Gastroesophageal sphincter (tissue), 3 donors: Measurements from ENCODE around the gene CYSTM1.

Experiments used
- POLR2A ChIP-seq, 2 donors: fragments of 450-650 bp; IDR thresholded peaks; one replicate each; pipeline ENCODE4 v1.6.1; 2017; ENCODE audit warnings: antibody characterized with exemption in 2 of 2, mild to moderate bottlenecking in 2 of 2, moderate library complexity in 1 of 2
- POLR2AphosphoS5 ChIP-seq: sonication (generic); formaldehyde crosslinking; IDR thresholded peaks from one replicate; pipeline ENCODE4 v1.6.1; 2017; ENCODE audit warnings: antibody characterized with exemption
- TF ChIP-seq, protein P1 (sequence below), 4 experiments: fragments of 200-600 bp in 2 of 4; fragments of 450-650 bp in 2 of 4; sonication (generic) in 1 of 4; IDR thresholded peaks; one replicate each; pipeline ENCODE4 v1.5.1; 2017 to 2019; ENCODE audit warnings: antibody characterized with exemption in 4 of 4, mild to moderate bottlenecking in 2 of 4, moderate library complexity in 2 of 4

DNA sequence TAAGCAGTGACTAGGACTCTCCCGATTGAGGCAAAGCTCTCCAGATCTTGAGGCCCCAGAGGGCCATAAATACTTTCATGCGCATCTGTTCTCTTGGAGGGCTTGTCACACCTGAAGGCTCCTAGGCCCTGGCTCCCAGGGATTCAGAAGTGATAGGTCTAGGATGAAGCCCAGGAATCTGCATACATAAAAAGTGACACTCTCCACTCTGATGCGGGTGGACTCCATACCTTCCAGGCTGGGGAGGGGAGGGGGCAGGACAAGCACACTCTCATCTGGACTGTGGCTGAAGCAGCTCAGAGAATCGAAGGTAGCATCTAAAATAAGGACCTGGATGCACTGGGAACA is 9.1 kb upstream of the CYSTM1 start:
- TF ChIP-seq, protein P1, sequence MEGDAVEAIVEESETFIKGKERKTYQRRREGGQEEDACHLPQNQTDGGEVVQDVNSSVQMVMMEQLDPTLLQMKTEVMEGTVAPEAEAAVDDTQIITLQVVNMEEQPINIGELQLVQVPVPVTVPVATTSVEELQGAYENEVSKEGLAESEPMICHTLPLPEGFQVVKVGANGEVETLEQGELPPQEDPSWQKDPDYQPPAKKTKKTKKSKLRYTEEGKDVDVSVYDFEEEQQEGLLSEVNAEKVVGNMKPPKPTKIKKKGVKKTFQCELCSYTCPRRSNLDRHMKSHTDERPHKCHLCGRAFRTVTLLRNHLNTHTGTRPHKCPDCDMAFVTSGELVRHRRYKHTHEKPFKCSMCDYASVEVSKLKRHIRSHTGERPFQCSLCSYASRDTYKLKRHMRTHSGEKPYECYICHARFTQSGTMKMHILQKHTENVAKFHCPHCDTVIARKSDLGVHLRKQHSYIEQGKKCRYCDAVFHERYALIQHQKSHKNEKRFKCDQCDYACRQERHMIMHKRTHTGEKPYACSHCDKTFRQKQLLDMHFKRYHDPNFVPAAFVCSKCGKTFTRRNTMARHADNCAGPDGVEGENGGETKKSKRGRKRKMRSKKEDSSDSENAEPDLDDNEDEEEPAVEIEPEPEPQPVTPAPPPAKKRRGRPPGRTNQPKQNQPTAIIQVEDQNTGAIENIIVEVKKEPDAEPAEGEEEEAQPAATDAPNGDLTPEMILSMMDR (IDR thresholded peaks at IDR 0.05), result no peak
- no peak for TF ChIP-seq POLR2AphosphoS5
- no peak for TF ChIP-seq POLR2A (IDR thresholded peaks at IDR 0.05)
